GM18526 (cell line): Measurements from ENCODE around the gene KCNN3.

Experiments
- POLR2A ChIP-seq: IDR thresholded peaks from 3 replicates; pipeline ENCODE4 v1.6.1; 2011; ENCODE audit not compliant: insufficient read length; ENCODE audit errors: extremely low read depth

KCNN3 gene

GRCh38 chr1:154870115-154870571 is at the start of gene KCNN3:
TSS of gene KCNN3 (minus strand) at chr1:154870281. CDS start at chr1:154869964, 317 bp downstream.
- TF ChIP-seq POLR2A = peak; percentile 96

GRCh38 chr1:154913273-154913672 is 43.2 kb upstream of the KCNN3 start:
- no peak for TF ChIP-seq POLR2A

DNA sequence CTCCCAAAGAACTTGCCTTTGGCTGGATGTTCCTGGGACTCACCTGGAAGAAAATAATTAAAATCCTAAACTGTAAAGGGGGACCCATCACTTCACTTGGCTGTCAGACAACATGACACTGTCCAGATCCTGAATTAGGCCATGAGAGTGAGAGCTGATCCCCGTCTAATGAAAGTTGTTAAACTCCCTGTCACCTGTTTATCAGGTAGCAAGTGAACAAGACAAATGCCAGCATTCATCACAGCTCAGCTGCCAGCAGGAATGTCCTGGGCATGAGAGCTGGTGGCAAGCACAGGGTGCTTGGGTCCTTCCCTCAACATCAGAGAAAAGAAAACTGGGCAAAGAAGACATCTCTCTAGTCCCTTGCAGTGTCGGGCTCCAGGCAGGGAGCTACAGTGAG is 42.7 kb upstream of the KCNN3 start:
- TF ChIP-seq POLR2A = no peak

DNA sequence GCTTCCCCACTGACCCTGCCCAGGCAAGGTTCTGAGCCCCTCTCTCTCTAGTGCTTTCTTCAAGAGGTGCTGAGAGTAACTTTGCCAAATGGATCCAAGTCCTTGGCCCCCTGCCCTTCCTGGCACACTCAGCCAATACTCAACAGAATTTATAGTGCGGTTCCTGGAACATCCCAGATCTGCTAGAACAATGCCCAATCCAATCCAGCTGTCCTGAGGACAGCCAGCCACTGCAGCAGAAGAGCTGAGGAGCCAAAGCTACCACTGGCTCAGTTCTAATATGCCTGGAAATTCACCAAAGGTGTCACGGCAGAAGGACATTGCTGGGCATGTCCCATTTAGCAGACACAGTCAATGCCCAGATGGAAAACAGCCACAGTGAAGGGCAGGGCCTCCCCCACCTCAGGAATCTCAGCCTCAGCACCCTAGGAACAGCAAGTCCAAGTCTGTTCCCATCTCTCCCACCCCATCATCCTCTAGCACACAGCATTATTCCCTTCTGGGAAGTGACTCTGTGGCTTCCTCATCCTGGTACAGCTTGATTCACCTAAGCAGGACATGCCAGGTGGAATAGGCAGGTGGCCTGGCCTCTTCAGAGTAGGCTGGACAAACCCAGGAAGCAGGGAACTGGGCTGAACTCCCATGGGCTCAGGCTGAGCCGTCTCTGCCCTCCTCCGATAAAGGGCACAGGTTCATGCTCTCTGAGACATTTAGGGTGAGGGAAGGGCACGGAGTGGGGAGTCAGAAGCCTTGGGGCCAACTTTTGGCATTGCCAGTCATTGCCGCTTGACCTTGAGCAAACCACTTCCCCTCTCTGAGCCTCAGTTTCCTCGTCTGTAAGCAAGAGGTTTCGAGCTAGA is 41.8 kb upstream of the KCNN3 start:
- TF ChIP-seq POLR2A = no peak

DNA sequence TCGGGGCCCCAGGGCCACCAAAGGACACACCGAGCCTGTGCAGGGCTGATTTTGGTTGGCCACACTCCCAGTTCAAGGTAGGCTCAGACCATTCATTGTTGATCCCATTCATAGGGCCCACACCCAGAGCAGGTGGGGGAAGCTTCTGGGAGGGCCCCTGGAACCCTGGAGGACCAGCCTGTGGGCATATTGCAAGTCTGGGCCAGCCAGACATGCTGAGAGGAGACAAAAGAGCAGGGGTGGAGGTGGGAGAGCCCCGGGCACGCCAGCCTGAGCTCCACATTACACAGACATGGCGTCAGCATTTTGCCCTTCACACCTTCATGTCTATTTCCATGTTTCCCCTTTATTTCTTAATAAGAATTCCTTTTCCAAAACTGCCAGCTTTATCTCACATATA is 40.8 kb upstream of the KCNN3 start:
- TF ChIP-seq POLR2A = no peak

DNA sequence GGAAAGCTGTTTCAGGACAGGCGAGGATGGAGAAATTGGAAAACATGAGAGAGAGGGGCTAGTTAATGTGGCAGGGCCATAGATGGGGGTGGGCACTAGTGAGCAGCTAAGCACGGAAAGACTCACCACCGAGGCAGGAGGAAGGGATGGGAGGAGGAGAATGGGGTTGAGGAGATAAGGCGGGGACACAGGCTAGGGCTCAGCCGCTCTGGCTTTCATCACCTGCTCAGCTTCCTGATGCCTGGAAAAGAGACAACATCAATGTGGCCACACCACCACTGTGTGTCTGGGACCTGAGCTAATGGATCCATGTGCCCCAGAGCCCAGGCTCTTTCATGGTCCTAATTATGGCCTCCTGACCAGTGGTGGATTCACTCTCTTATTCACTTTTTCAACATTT is 38.9 kb upstream of the KCNN3 start:
- no peak for TF ChIP-seq POLR2A

- TF ChIP-seq POLR2A = no peak
Observed at GRCh38 chr1:154906621-154907081, 36.6 kb upstream of the KCNN3 start.

DNA sequence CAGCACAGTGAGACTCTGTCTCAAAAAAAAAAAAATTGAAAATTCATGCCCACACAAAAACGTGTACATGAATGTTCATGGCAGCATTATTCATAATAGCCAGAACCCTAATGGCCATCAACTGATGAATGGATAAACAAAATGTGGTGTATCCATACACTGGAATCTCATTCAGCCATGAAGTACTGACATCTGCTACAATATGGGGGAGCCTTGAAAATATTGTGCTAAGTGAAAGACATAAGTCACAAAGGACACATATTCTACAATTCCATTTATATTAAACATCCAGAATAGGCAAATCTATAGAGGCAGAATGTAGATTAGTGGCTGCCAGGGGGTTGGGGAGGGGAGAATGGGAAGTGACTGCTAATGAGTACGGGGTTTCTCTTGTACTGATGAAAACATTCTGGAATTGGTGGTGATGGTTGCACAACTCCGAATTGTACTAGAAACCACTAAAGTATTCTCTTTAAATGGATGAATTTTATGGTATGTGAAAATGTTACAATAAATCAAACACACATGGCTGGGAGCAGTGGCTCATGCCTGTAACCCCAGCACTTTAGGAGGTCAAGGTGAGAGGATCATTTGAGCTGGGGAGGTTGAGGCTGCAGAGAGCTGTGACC is 33.0 kb upstream of the KCNN3 start:
- TF ChIP-seq POLR2A = no peak

DNA sequence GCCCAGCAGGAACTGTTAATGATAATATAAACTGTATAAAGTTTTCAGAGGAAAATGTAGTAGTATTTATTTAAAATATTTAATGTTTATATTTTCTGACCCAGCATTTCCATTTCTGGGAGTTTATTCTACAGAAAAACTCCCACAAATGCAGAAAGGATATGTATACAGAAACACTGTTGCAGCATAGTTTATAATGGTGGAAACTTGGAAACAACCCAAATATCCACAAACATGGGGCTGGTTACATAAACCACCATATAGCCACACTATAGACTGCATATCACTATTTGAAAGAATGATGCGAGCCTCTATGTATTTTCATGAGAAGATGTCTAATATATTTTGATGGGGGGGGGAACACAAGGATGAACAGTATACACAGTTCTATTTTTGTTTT is 31.5 kb upstream of the KCNN3 start:
- TF ChIP-seq POLR2A = no peak

GRCh38 chr1:154899041-154899440 is 29.0 kb upstream of the KCNN3 start:
- TF ChIP-seq POLR2A = no peak

DNA sequence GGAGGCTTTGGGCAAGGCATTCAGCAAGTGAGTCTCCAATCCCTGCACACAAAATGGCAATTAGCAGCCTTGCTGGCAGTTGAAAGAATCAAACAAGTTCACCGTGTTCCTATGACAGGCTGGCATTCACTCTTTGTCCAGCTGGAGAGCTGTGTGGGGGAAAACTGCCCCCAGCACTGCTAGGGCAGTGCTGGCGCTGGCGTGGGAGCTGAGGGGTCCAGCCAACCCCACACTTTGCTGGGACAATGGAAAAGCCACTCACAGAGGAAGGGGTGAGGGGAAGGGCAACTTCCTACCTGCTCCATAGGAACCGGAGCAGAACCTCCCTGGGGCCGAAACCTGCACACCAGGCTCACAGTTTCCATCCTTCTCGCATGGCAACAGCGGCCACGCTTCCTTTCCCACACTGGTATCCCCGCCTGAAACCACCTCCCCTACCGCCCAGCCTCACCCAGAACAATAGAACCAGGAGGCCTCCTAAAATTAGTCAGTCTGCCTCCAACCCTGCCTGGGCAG is 26.7 kb upstream of the KCNN3 start:
- TF ChIP-seq POLR2A = no peak

GRCh38 chr1:154895798-154896197 is 25.7 kb upstream of the KCNN3 start:
- TF ChIP-seq POLR2A = no peak

DNA sequence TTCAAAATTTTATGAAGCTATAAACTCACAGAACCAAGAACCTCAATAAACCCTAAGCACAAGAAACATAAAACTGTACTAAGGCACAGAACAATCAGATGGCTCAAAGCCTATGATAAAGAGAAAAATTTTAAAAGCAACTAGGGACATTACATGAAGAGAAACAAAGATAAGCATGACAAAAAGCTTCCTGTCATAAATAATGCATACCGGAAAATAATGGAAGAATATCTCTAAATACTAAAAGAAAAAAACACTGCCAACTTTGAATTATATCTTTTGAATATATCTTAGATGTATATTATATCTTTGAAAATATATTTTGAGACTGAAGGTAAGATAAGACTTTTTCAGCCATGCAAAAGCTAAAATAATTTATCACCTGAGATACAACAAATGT is 21.4 kb upstream of the KCNN3 start:
- no peak for TF ChIP-seq POLR2A

- no peak for TF ChIP-seq POLR2A
Observed at GRCh38 chr1:154888757-154889156, 18.7 kb upstream of the KCNN3 start.

GRCh38 chr1:154886281-154887015 is 16.4 kb upstream of the KCNN3 start:
- no peak for TF ChIP-seq POLR2A

- no peak for TF ChIP-seq POLR2A
Observed at GRCh38 chr1:154884869-154885701, 15.0 kb upstream of the KCNN3 start.
